Measurements from ENCODE around the gene PLEKHJ1. TPM values are rescaled to one million over a fixed set of nuclear protein-coding genes. Genes with fewer than 3 reads are reported as not detected.

Gene PLEKHJ1
- total and polyA plus RNA-seq, 4 donors = 22.2 to 44.5 (median 37.0) TPM

DNA sequence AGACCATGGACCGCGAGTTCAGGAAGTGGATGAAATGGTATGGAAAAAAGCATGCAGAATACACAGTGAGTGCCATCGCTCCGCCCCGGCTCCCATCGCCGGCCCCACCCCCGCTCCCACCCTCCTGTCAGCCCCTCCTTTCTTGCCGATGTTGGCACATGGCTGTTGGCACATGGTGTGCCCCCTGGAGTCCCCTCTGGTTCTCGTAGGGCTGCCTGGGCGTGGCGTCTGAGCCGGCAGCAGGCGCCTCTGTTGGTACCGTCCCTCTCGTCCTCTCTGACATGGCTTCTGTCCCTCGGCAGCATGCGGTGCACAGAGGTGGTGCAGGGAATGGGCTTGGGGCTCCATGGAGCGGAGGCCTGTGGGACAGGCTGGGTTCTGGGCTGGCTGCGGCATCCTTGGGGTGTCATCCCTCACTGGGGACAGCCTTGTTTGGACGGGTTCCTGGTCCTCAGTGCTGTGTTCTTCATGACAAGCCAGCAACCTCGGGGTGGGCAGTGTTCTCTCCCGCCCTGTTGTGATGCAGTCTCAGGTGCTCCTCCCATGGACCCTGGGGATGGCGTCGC, 41.5 kb downstream of the PLEKHJ1 start:
- peaks cover 8 to 56% (median 13%) of the 10 kb centered on the region in 4 donors for H3K36me3 ChIP-seq (ENCODE audit: control insufficient read depth in 4 of 4, insufficient read depth in 3 of 4, low read depth in 1 of 4, low read length in 3 of 4)
- no peak overlapping the region for H3K27ac ChIP-seq (ENCODE audit: low read depth in 1 of 2, low read length in 2 of 2)
- DNase-seq (ENCODE audit: low spot score) = no peak
- no peak for TF ChIP-seq NR2F2 (IDR thresholded peaks at IDR 0.05)
- TF ChIP-seq YY1 (IDR thresholded peaks at IDR 0.05) = no peak
- no peak for TF ChIP-seq CTCF (IDR thresholded peaks at IDR 0.05; ENCODE audit: low read depth, low read length, missing input control)
- TF ChIP-seq SP1 (IDR thresholded peaks at IDR 0.05) = no peak
- no peak for TF ChIP-seq TAF1 (conservative IDR thresholded peaks at IDR 0.05)
- TF ChIP-seq MAX (IDR thresholded peaks at IDR 0.05) = no peak
- no peak for TF ChIP-seq HNF4G (IDR thresholded peaks at IDR 0.05)
- no peak for TF ChIP-seq RXRA (IDR thresholded peaks at IDR 0.05)
- TF ChIP-seq GABPA (IDR thresholded peaks at IDR 0.05 in 1 of 2, conservative IDR thresholded peaks at IDR 0.05 in 1 of 2) = no peak
- TF ChIP-seq HNF4A (conservative IDR thresholded peaks at IDR 0.05) = no peak
- TF ChIP-seq REST (IDR thresholded peaks at IDR 0.05) = no peak
- no peak for TF ChIP-seq FOXA2 (IDR thresholded peaks at IDR 0.05)
- TF ChIP-seq FOXA1 (IDR thresholded peaks at IDR 0.05) = no peak
- TF ChIP-seq RAD21 (IDR thresholded peaks at IDR 0.05) = no peak
- H3K4me3 ChIP-seq (ENCODE audit: low read depth in 1 of 3, low read length in 3 of 3) = no peak overlapping the region
- no peak overlapping the region for H3K9ac ChIP-seq (ENCODE audit: low read depth in 1 of 2, low read length in 2 of 2)
- H3K4me1 ChIP-seq (ENCODE audit: control insufficient read depth in 4 of 4, insufficient read depth in 4 of 4, low read length in 3 of 4) = no peaks in the 10 kb centered on the region
- no peaks in the 10 kb centered on the region for H3K9me3 ChIP-seq (ENCODE audit: control insufficient read depth in 4 of 4, low read length in 3 of 4)
- no peaks in the 10 kb centered on the region for H3K27me3 ChIP-seq (ENCODE audit: control insufficient read depth in 4 of 4, insufficient read depth in 4 of 4, low read length in 3 of 4)
- WGBS = 95% methylated on average over 25 of the region's 25 CpGs

- no peaks in the 10 kb centered on the region for H3K9me3 ChIP-seq (ENCODE audit: control insufficient read depth in 4 of 4, low read length in 3 of 4)
- no peak overlapping the region for H3K27ac ChIP-seq (ENCODE audit: low read depth in 1 of 2, low read length in 2 of 2)
- WGBS = 97% methylated on average over 18 of the region's 18 CpGs
- H3K27me3 ChIP-seq (ENCODE audit: control insufficient read depth in 4 of 4, insufficient read depth in 4 of 4, low read length in 3 of 4) = no peaks in the 10 kb centered on the region
- no peak for DNase-seq (ENCODE audit: low spot score)
- H3K9ac ChIP-seq (ENCODE audit: low read depth in 1 of 2, low read length in 2 of 2) = no peak overlapping the region
- peaks cover 8 to 63% (median 15%) of the 10 kb centered on the region in 4 donors for H3K36me3 ChIP-seq (ENCODE audit: control insufficient read depth in 4 of 4, insufficient read depth in 3 of 4, low read depth in 1 of 4, low read length in 3 of 4)
- H3K4me1 ChIP-seq (ENCODE audit: control insufficient read depth in 4 of 4, insufficient read depth in 4 of 4, low read length in 3 of 4) = no peaks in the 10 kb centered on the region
- no peak overlapping the region for H3K4me3 ChIP-seq (ENCODE audit: low read depth in 1 of 3, low read length in 3 of 3)
- TF ChIP-seq NR2F2 (IDR thresholded peaks at IDR 0.05) (no peak), HNF4A (conservative IDR thresholded peaks at IDR 0.05) (no peak), ZBTB33 (IDR thresholded peaks at IDR 0.05) (no peak), MAX (IDR thresholded peaks at IDR 0.05) (no peak), JUND (IDR thresholded peaks at IDR 0.05) (no peak), CTCF (IDR thresholded peaks at IDR 0.05; ENCODE audit: low read depth, low read length, missing input control) (no peak), EGR1 (IDR thresholded peaks at IDR 0.05; ENCODE audit: low read depth in 2 of 2) (no peak), TAF1 (conservative IDR thresholded peaks at IDR 0.05) (no peak), REST (IDR thresholded peaks at IDR 0.05) (no peak), RXRA (IDR thresholded peaks at IDR 0.05) (no peak)
- TF ChIP-seq, protein P1, sequence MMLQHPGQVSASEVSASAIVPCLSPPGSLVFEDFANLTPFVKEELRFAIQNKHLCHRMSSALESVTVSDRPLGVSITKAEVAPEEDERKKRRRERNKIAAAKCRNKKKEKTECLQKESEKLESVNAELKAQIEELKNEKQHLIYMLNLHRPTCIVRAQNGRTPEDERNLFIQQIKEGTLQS (IDR thresholded peaks at IDR 0.05) = no peak
These were observed 42.3 kb downstream of the PLEKHJ1 start for GRCh38 chr19:2193807-2194206.
